Measurements from ENCODE around the gene BAZ2A.

Gene BAZ2A

GRCh38 chr12:56677680-56678079 lies 47.6 kb upstream of the BAZ2A start:
- TF ChIP-seq ZNF70 (CRISPR knock-in tag; IDR thresholded peaks at IDR 0.05): no peak
- TF ChIP-seq TCF4 (CRISPR knock-in tag; IDR thresholded peaks at IDR 0.05; ENCODE audit: borderline replicate concordance): no peak
- no peak for TF ChIP-seq ZNF565 (CRISPR knock-in tag; conservative IDR thresholded peaks at IDR 0.05; ENCODE audit: low read depth)
- TF ChIP-seq BACH2 (CRISPR knock-in tag; IDR thresholded peaks at IDR 0.05; ENCODE audit: borderline replicate concordance): no peak
- TF ChIP-seq ZFP30 (CRISPR knock-in tag; IDR thresholded peaks at IDR 0.05): no peak
- TF ChIP-seq RARB (CRISPR knock-in tag; IDR thresholded peaks at IDR 0.05): no peak
- TF ChIP-seq ZNF8 (CRISPR knock-in tag; IDR thresholded peaks at IDR 0.05): no peak
- TF ChIP-seq ISL1 (CRISPR knock-in tag; IDR thresholded peaks at IDR 0.05): no peak
- TF ChIP-seq POU6F1 (CRISPR knock-in tag; IDR thresholded peaks at IDR 0.05; ENCODE audit: borderline replicate concordance, low read depth): no peak
- ATAC-seq: no peak

GRCh38 chr12:56676851-56677580 lies 46.9 kb upstream of the BAZ2A start:
- TF ChIP-seq PPARA (CRISPR knock-in tag; IDR thresholded peaks at IDR 0.05; ENCODE audit: borderline replicate concordance): no peak
- no peak for TF ChIP-seq ARNTL (CRISPR knock-in tag; IDR thresholded peaks at IDR 0.05; ENCODE audit: borderline replicate concordance, low read depth)
- TF ChIP-seq CSRNP3 (CRISPR knock-in tag; IDR thresholded peaks at IDR 0.05): no peak
- TF ChIP-seq TCF4 (CRISPR knock-in tag; IDR thresholded peaks at IDR 0.05; ENCODE audit: borderline replicate concordance): no peak
- no peak for TF ChIP-seq BACH2 (CRISPR knock-in tag; IDR thresholded peaks at IDR 0.05; ENCODE audit: borderline replicate concordance)
- no peak for TF ChIP-seq ZNF565 (CRISPR knock-in tag; conservative IDR thresholded peaks at IDR 0.05; ENCODE audit: low read depth)
- TF ChIP-seq SNAI2 (CRISPR knock-in tag; IDR thresholded peaks at IDR 0.05): no peak
- TF ChIP-seq, protein P1, sequence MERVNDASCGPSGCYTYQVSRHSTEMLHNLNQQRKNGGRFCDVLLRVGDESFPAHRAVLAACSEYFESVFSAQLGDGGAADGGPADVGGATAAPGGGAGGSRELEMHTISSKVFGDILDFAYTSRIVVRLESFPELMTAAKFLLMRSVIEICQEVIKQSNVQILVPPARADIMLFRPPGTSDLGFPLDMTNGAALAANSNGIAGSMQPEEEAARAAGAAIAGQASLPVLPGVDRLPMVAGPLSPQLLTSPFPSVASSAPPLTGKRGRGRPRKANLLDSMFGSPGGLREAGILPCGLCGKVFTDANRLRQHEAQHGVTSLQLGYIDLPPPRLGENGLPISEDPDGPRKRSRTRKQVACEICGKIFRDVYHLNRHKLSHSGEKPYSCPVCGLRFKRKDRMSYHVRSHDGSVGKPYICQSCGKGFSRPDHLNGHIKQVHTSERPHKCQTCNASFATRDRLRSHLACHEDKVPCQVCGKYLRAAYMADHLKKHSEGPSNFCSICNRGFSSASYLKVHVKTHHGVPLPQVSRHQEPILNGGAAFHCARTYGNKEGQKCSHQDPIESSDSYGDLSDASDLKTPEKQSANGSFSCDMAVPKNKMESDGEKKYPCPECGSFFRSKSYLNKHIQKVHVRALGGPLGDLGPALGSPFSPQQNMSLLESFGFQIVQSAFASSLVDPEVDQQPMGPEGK (CRISPR knock-in tag; IDR thresholded peaks at IDR 0.05; ENCODE audit: borderline replicate concordance): no peak
- TF ChIP-seq CREB5 (CRISPR knock-in tag; IDR thresholded peaks at IDR 0.05; ENCODE audit: low read depth): no peak
- TF ChIP-seq ZFP30 (CRISPR knock-in tag; IDR thresholded peaks at IDR 0.05): no peak
- TF ChIP-seq ESRRG (CRISPR knock-in tag; IDR thresholded peaks at IDR 0.05): no peak
- TF ChIP-seq ZNF70 (CRISPR knock-in tag; IDR thresholded peaks at IDR 0.05): no peak
- no peak for TF ChIP-seq ZNF8 (CRISPR knock-in tag; IDR thresholded peaks at IDR 0.05)
- no peak for TF ChIP-seq ZFP3 (CRISPR knock-in tag; IDR thresholded peaks at IDR 0.05)
- ATAC-seq: no peak; the same call in 2 of the 3 replicates

DNA sequence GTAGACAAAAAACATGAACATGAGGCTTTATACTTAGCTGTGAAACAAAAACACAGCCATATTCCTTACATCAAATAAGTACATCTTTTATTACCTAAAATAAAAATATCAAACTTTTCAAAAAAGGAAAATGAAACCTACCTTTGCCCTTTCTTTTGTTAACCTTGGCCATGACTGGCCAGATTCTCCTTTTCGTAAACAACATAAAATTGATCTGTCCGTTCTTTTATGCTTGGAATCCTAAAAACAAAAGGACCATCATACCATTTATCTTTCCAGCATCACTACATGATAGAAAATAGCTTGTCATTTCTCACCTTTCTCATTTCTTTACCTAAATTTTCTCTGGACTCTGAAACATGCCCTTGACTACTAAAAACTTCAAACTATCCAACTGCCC lies 41.5 kb upstream of the BAZ2A start:
- TF ChIP-seq TCF4 (CRISPR knock-in tag; IDR thresholded peaks at IDR 0.05; ENCODE audit: borderline replicate concordance): no peak
- TF ChIP-seq, protein P1 (CRISPR knock-in tag; IDR thresholded peaks at IDR 0.05; ENCODE audit: borderline replicate concordance): no peak
- no peak for TF ChIP-seq RARB (CRISPR knock-in tag; IDR thresholded peaks at IDR 0.05)
- ATAC-seq: no peak

- no peak for ATAC-seq
- TF ChIP-seq CREB5 (CRISPR knock-in tag; IDR thresholded peaks at IDR 0.05; ENCODE audit: low read depth) (no peak), BACH2 (CRISPR knock-in tag; IDR thresholded peaks at IDR 0.05; ENCODE audit: borderline replicate concordance) (no peak), ARNTL (CRISPR knock-in tag; IDR thresholded peaks at IDR 0.05; ENCODE audit: borderline replicate concordance, low read depth) (no peak), ZFP30 (CRISPR knock-in tag; IDR thresholded peaks at IDR 0.05) (no peak), ZNF70 (CRISPR knock-in tag; IDR thresholded peaks at IDR 0.05) (no peak), ZNF565 (CRISPR knock-in tag; conservative IDR thresholded peaks at IDR 0.05; ENCODE audit: low read depth) (no peak), ISL1 (CRISPR knock-in tag; IDR thresholded peaks at IDR 0.05) (no peak), CSRNP3 (CRISPR knock-in tag; IDR thresholded peaks at IDR 0.05) (no peak), TCF4 (CRISPR knock-in tag; IDR thresholded peaks at IDR 0.05; ENCODE audit: borderline replicate concordance) (no peak), ZC3H10 (CRISPR knock-in tag; IDR thresholded peaks at IDR 0.05) (no peak), CSDC2 (CRISPR knock-in tag; IDR thresholded peaks at IDR 0.05) (no peak), ZNF8 (CRISPR knock-in tag; IDR thresholded peaks at IDR 0.05) (no peak), ZFP3 (CRISPR knock-in tag; IDR thresholded peaks at IDR 0.05) (no peak)
- TF ChIP-seq, protein P1 (CRISPR knock-in tag; IDR thresholded peaks at IDR 0.05; ENCODE audit: borderline replicate concordance): no peak
These were observed 40.7 kb upstream of the BAZ2A start for GRCh38 chr12:56670836-56671235.
